Neural cell (in vitro differentiated cells): ENCODE data around the gene P2RX4. TPM values are rescaled to one million over a fixed set of nuclear protein-coding genes. Genes with fewer than 3 reads are reported as not detected.

Source experiments
- H2AFZ ChIP-seq: fragments of 200-600, 300-800 bp; sonication (generic), shearing (Covaris generic); 2 replicates; pipeline ENCODE4 v1.6.0; 2014; ENCODE audit warnings: low read depth, mild to moderate bottlenecking, antibody characterized with exemption, low read length, moderate library complexity
- H3F3A ChIP-seq: fragments of 200-600 bp; shearing (Covaris generic); 2 replicates; pipeline ENCODE4 v1.6.1; 2016; ENCODE audit warnings: mild to moderate bottlenecking, moderate library complexity, mixed read lengths, antibody characterized with exemption, low read length; ENCODE audit not compliant: insufficient read depth, poor library complexity, severe bottlenecking
- H3K27ac ChIP-seq: fragments of 200-600, 300-800 bp; sonication (generic), shearing (Covaris generic); 2 replicates; pipeline ENCODE4 v1.5.1; 2014; ENCODE audit warnings: mild to moderate bottlenecking, low read length, moderate library complexity
- H3K27me3 ChIP-seq: fragments of 300-800, 200-600 bp; sonication (generic), shearing (Covaris generic); 2 replicates; pipeline ENCODE4 v1.6.0; 2014; ENCODE audit warnings: mild to moderate bottlenecking, low read depth, low read length, moderate library complexity; ENCODE audit not compliant: insufficient read depth
- H3K36me3 ChIP-seq: fragments of 300-800, 200-600 bp; sonication (generic), shearing (Covaris generic); 2 replicates; pipeline ENCODE4 v1.5.1; 2014; ENCODE audit warnings: mild to moderate bottlenecking, antibody characterized with exemption, low read length, moderate library complexity; ENCODE audit not compliant: insufficient read depth
- H3K4me2 ChIP-seq: fragments of 300-800, 200-600 bp; sonication (generic), shearing (Covaris generic); 2 replicates; pipeline ENCODE4 v1.6.0; 2014; ENCODE audit warnings: mild to moderate bottlenecking, low read length
- H3K4me3 ChIP-seq: fragments of 300-800, 200-600 bp; sonication (generic), shearing (Covaris generic); 2 replicates; pipeline ENCODE4 v1.5.1; 2014; ENCODE audit warnings: mild to moderate bottlenecking, low read length, moderate library complexity
- H3K79me2 ChIP-seq: fragments of 200-600 bp; shearing (Covaris generic); replicated peaks from 2 replicates; pipeline ENCODE4 v1.6.0; 2014; ENCODE audit warnings: mild to moderate bottlenecking, low read length, moderate library complexity; ENCODE audit not compliant: insufficient read depth
- H3K9ac ChIP-seq: fragments of 300-800, 200-600 bp; sonication (generic), shearing (Covaris generic); 2 replicates; pipeline ENCODE4 v1.6.1; 2016; ENCODE audit warnings: mild to moderate bottlenecking, low read length, mixed read lengths
- H3K9me2 ChIP-seq: fragments of 200-600 bp; shearing (Covaris generic); 2 replicates; pipeline ENCODE4 v1.6.1; 2016; ENCODE audit warnings: mild to moderate bottlenecking, low read length, mixed read lengths; ENCODE audit not compliant: insufficient read depth
- H3K9me3 ChIP-seq: fragments of 200-600, 300-800 bp; sonication (generic), shearing (Covaris generic); 2 replicates; pipeline ENCODE4 v1.6.1; 2016; ENCODE audit warnings: mild to moderate bottlenecking, mixed run types, low read length, moderate library complexity, mixed read lengths
- H4K20me1 ChIP-seq: fragments of 200-600 bp; shearing (Covaris generic); 2 replicates; pipeline ENCODE4 v1.6.1; 2016; ENCODE audit warnings: mild to moderate bottlenecking, mixed run types; ENCODE audit not compliant: insufficient read depth
- CTCF ChIP-seq: fragments of 450-650 bp; IDR thresholded peaks from 2 replicates; pipeline ENCODE4 v1.5.1; 2014; ENCODE audit warnings: antibody characterized with exemption, mild to moderate bottlenecking, moderate library complexity; ENCODE audit not compliant: poor library complexity, severe bottlenecking
- EP300 ChIP-seq: fragments of 450-650 bp; conservative IDR thresholded peaks from 2 replicates; pipeline ENCODE4 v1.6.1; 2014; ENCODE audit warnings: antibody characterized with exemption, mild to moderate bottlenecking, moderate library complexity; ENCODE audit not compliant: poor library complexity, severe bottlenecking
- EZH2 ChIP-seq: fragments of 200-600, 300-800 bp; shearing (Covaris generic), sonication (generic); IDR thresholded peaks from 2 replicates; pipeline ENCODE4 v1.6.1; 2014; ENCODE audit warnings: antibody characterized with exemption, low read length, borderline replicate concordance, mild to moderate bottlenecking; ENCODE audit not compliant: insufficient read depth, poor library complexity, severe bottlenecking
- POLR2AphosphoS5 ChIP-seq: IDR thresholded peaks from 2 replicates; pipeline ENCODE4 v1.6.1; 2012
- RAD21 ChIP-seq: fragments of 450-650 bp; conservative IDR thresholded peaks from 2 replicates; pipeline ENCODE4 v1.6.1; 2014; ENCODE audit warnings: antibody characterized with exemption, mild to moderate bottlenecking, moderate library complexity
- SMC3 ChIP-seq: fragments of 450-650 bp; conservative IDR thresholded peaks from 2 replicates; pipeline ENCODE4 v1.6.1; 2014; ENCODE audit warnings: antibody characterized with exemption, mild to moderate bottlenecking, moderate library complexity; ENCODE audit not compliant: poor library complexity
- TAF1 ChIP-seq: IDR thresholded peaks from 2 replicates; pipeline ENCODE4 v1.6.1; 2012; ENCODE audit warnings: low read depth
- polyA plus RNA-seq: library from polyadenylated mRNA; depleted of rRNA; stranded (reverse); fragments of >200 nt; gene quantifications from 2 replicates; pipeline ENCODE4 v1.2.3, GENCODE V29; 2014
- TF ChIP-seq, protein P1 (sequence below): IDR thresholded peaks from 2 replicates; pipeline ENCODE4 v1.6.1; 2012; ENCODE audit warnings: borderline replicate concordance

P2RX4 gene
- polyA plus RNA-seq, 1 donor from 2014 or later, result 5.8 TPM

DNA sequence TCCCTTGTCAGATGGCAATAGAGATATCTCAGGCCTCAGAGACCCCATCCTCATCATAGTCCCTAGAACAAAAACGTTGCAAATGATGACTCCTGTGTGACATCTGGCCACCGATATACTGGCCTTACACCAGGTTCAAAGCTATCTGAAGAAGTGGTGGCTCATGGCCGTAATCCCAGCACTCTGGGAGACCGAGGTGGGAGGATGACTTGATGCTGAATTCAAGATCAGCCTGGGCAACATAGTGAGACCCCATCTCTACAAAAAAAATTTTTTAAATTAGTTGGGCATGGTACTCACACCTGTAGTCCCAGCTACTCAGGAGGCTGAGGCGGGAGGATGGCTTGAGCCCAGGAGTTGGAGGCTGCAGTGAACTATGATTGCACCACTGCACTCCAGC, 73.5 kb downstream of the P2RX4 start:
- Histone ChIP-seq H3K9me2 (no peaks in the 10 kb centered on the region), H3K9ac (no peak overlapping the region), H3K4me2 (no peak overlapping the region), H2AFZ (no peak overlapping the region), H3F3A (no peaks in the 10 kb centered on the region), H3K27ac (no peak overlapping the region), H4K20me1 (no peaks in the 10 kb centered on the region), H3K9me3 (no peaks in the 10 kb centered on the region), H3K36me3 (no peaks in the 10 kb centered on the region), H3K79me2 (no peaks in the 10 kb centered on the region), H3K27me3 (no peaks in the 10 kb centered on the region), H3K4me3 (no peak overlapping the region)
- TF ChIP-seq, protein P1, sequence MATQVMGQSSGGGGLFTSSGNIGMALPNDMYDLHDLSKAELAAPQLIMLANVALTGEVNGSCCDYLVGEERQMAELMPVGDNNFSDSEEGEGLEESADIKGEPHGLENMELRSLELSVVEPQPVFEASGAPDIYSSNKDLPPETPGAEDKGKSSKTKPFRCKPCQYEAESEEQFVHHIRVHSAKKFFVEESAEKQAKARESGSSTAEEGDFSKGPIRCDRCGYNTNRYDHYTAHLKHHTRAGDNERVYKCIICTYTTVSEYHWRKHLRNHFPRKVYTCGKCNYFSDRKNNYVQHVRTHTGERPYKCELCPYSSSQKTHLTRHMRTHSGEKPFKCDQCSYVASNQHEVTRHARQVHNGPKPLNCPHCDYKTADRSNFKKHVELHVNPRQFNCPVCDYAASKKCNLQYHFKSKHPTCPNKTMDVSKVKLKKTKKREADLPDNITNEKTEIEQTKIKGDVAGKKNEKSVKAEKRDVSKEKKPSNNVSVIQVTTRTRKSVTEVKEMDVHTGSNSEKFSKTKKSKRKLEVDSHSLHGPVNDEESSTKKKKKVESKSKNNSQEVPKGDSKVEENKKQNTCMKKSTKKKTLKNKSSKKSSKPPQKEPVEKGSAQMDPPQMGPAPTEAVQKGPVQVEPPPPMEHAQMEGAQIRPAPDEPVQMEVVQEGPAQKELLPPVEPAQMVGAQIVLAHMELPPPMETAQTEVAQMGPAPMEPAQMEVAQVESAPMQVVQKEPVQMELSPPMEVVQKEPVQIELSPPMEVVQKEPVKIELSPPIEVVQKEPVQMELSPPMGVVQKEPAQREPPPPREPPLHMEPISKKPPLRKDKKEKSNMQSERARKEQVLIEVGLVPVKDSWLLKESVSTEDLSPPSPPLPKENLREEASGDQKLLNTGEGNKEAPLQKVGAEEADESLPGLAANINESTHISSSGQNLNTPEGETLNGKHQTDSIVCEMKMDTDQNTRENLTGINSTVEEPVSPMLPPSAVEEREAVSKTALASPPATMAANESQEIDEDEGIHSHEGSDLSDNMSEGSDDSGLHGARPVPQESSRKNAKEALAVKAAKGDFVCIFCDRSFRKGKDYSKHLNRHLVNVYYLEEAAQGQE, result no peak
- TF ChIP-seq TAF1 (no peak), RAD21 (no peak), EZH2 (no peak), CTCF (no peak), EP300 (no peak), POLR2AphosphoS5 (no peak), SMC3 (no peak)

Other genes starting within 250 kb of the P2RX4 start
- gene HNF1A, start 231.6 kb upstream of the P2RX4 start, polyA plus RNA-seq, result not detected in 2 replicates
- 20.3 and 20.8 TPM in 2 replicates for gene C12orf43, start 193.6 kb upstream of the P2RX4 start, polyA plus RNA-seq
- gene OASL, start 170.9 kb upstream of the P2RX4 start, polyA plus RNA-seq, result 0.42 TPM in 1 of 2 replicates, not detected in the other
- gene P2RX7, start 77.3 kb upstream of the P2RX4 start, polyA plus RNA-seq, result not detected in 2 replicates
- 29.2 and 38.0 TPM in 2 replicates for gene CAMKK2, start 86.6 kb downstream of the P2RX4 start, polyA plus RNA-seq
- 199 and 272 TPM in 2 replicates for gene ANAPC5, start 142.3 kb downstream of the P2RX4 start, polyA plus RNA-seq
- 64.0 and 68.8 TPM in 2 replicates for gene RNF34, start 190.0 kb downstream of the P2RX4 start, polyA plus RNA-seq